HG03103 (cell line): Measurements from ENCODE around the gene AXDND1.

ENCODE experiments used
- ATAC-seq: cut with Tn5 transposase; IDR thresholded peaks from one replicate; pipeline ENCODE4 v1.9.1; 2021; ENCODE audit warnings: low read depth; ENCODE audit not compliant: unreplicated experiment

The AXDND1 gene

DNA sequence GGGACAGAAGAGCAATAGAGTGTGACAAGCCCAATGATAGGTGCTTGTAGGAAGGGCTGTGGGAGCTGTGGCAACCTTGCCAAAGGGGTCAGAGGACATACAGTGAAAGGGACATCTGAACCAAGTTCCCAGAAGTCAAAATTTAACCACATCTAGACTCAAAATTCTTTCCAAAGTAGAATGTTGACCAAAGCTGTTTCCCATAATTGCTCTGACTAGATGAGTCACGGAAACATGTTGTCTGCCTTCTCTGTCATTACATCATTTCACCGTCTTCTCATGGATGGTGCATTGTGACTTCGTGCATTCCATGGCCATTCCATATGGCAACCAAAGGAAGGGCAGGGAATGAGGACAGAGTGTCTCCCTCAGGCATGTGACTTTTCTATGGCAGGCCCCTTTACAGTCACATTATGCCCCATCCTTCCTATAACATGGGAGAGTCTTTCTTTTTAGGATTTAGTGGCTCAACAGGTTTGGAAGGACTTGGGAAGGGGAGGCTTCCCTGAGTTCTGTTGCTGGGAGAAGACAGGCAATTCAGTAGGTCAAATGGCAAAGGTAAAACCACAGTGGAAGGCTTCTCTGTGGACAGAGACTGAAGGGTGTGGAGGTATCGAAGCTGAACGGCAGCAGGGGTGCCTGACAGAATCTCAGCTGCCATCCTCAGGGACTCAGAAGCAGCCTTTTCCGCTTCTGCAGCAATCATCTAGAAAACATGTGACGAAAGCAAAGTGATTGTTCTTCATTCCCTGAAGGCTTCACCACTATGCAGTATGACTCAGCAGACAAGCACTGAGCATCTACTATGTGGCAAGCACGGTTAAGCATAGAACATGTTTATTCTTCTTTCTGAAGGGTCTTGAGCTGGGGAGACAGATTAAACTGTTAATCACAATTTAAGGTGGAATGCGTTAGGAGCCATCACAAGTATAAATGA is 185.2 kb downstream of the AXDND1 start:
- peak; percentile 60 for ATAC-seq

DNA sequence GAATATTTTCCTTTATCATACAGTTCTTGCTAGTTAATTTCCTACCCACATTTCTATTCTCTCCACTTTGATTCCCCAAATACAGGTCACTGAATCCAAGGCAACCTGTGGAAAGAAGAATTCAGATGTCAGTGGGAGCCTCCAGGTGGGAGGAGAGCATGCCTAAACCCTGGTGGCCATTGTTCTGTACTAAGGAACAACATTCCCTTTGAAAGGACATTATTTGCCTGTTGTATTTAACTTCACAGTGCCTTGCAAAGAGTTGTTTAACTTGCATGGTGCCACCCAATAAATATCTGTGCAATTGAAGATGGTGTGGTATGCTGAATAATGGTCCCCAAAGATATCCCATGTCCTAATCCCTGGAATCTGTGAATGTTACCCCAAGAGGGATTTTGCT is 188.7 kb downstream of the AXDND1 start:
- no peak for ATAC-seq

DNA sequence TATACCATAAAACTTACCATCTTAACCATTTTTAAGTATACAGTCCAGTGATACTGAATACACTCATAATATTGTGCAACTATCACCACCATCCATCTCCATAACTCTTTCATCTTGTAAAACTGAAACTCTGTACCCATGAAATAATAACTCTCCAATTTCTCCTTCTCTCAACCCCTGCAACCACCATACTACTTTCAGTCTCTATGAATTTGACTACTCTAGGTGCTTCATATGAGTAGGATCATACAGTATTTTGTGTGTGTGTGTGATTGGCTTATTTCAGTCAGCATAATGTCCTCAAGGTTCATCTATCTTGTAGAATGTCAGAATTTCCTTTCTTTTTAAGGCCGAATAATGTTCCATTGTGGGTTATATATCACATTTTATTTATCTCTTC is 192.3 kb downstream of the AXDND1 start:
- ATAC-seq: no peak

DNA sequence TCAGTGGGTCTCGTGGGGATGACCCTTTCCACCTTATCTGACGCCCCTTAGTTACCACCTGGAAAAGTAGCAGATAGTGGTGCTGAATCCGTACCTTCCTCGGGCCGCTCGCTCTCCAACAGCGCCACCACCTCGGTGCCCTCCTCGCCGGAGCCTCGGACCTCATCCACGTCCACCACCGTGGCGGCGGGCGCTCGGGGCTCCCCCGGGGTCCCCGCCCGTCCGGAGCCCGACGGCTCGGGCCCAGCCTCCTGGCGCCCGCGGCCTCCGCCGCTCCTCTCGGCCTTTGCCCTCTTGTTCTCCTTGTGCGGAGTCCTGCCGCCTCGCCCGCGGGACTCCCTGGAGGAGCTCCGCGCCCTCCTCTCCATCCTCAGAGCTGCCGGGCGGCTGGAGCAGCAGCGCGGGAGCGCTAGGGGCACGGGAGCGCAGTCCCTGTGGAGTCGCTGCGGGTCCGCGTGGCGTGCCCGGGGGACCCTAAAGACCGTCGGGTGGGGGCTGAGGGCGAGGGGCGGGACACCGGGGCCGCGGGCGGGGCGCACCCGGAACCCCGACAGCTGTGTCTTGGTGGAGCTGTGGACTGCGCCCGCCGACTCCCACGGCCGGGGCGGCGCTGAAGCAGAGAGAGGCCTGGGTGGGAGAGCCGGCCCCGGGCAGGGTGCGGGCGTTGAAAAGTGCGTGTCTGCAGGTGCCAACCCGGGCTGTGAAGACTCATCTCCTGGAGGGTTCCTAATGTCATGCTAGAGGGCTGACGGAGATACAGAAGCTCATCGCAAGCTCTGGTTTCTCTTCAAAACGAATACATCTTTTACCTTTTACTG is 209.9 kb downstream of the AXDND1 start, which contains the start of gene NPHS2:
TSS of gene NPHS2 (minus strand) at position 452 of the 818 bp plus-strand sequence. CDS start at position 368, 84 bp downstream.
- ATAC-seq: no peak

DNA sequence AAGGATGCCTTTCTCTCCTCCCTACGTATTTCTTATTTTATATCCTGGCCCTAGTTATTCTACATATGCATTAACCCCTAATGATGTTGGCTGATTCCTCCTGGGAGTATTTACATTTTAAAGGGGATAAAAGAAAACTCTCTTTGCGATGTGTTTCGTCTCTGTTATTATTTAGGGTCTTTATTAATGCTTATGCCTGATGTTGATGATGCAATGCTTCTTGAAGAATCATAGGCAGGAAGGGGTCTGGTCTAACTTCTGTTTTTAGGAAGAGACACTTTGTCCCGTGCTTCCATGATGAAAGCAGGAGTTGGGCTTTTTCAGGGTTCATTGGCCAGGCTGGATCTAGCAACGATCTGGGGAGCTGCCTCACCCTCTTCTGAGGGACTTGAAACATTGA is 210.7 kb downstream of the AXDND1 start:
- ATAC-seq: no peak

DNA sequence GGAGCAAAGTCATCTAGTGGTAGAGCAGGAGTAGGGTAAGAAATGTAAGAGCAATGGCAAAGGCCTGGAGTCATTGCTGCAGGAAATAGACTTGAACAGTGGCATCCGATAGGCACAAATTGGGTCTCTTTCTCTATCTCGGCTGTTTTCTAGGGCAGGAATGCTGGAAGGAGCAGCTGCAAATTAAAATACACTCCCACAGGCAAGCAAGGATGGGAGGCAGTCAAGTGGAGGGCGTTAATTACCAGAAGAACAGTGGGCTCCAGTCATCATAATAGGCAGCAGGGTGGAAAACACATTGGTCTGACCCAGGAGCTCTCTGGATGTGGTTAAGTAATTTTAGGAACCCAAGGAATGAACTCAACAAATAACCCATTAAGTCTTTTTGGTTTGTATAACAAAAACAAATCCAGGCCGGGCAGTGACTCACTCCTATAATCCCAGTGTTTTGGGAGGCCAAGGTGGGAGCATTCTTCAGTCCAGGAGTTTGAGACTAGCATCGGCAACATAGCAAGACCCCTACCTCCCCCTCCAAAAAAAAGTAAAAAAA is 218.1 kb downstream of the AXDND1 start:
- ATAC-seq: no peak

DNA sequence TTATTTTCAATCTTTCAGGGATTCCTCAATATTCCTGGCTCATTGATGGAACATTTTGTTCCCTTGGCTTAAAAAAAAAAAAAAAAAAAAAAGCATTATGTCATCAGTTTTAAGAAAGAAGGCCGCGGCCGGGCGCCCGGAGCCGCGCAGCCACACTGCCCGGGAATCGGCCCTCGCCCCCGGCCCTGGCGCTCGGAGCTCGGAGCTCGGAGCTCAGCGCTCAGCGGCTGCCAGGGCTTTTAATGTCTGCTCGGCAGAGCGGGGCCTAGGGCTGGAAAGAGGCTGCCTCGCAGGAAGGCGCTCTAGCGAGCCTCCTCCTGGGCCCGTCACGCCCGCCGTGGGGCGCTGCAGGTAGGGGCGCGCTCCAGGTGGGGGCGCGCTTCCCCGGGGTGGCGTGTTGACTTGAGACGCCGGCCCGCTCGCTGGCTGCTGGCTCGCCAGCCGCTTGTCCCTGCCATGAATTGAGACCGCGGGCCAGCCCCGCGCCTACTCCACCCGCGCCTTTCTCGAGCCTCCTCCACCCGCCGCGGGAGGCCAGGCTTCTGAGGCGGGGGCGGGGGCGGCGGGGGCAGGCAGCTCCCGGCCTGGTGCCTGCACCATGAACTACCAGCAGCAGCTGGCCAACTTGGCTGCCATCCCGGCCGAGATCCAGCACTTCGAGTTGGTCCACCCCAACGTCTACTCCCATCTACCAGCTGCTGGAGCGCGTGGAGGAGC is 220.5 kb downstream of the AXDND1 start:
- no peak for ATAC-seq

DNA sequence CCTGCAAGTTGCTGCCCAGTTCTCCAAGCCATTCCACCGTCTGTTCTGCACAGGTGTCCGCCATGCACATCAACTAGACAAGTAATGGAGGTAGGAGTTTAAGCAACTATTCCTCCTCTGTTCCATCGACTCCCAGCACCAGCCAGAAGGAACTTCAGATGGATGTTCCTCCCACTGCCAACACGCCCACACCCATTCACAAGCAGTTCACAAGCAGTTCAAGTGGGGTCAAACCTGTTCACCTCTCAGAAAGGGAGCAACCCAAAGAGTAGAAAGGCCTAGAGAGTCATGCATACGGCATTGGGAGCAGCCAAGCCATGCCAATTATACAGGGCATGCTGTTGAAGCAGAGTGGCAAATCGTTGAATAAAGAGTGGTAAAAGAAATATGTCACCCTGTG is 221.6 kb downstream of the AXDND1 start:
- ATAC-seq: no peak

DNA sequence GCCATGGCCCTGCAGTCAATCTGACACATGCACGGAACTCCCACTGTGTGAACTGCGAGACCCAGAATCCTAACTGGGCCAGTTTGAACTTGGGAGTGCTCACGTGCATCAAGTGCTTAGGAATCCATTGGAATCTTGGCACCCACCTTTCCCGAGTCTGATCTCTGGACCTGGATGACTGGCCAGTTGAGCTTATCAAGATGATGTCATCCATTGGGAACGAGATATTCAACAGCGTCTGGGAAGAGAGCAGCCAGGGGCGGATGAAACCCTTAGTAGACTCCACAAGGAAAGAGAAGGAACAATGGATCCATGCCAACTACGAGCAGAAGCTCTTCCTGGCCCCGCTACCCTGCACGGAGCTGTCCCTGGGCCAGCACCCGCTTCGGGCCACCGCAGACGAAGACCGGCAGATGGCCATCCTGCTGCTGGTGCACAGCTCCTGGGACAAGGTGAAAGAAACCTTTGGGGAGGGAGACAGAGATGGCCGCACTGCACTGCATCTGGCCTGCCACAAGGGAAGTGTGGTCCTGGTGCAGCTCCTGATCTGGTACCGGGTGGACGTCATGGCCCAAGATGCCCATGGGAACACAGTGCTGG is 222.8 kb downstream of the AXDND1 start:
- no peak for ATAC-seq

DNA sequence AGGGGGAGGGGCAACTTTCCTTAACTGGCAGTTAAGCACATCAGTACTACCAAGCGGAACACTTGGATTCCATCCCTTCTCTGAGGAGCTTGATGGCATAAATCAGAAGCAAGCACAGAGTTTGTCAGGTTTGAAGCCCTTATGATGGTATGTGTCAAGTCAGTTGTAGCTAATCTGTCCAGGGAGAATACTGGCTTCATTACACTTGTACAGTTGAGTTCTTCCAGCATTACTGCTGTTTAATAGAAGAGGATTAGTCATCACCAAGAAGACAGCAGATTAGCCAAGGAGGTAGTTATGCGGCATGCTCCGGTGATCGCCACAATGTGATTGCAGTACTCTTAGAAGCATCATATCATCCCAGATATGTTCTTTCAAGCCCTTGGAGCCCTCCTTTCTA is 223.7 kb downstream of the AXDND1 start:
- ATAC-seq: no peak

DNA sequence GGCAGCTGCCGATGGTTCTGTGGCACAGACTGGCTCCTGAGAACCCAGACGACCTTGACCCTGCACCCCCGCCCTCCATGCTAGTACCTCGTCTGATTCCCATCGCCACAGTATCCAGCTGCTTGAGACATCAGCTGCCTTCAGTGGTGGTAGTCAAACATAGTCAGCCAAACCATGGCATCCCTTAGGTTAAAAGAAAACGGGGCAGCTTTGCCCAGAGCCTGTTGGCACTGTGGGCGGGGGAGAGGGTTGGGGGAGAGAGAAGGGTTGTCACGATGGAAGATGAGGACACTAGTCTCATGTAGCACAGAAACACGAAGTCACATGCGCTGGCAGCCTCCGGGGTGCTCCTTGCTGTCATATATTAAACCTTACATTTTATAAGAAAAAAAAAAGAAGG is 224.9 kb downstream of the AXDND1 start:
- no peak for ATAC-seq

DNA sequence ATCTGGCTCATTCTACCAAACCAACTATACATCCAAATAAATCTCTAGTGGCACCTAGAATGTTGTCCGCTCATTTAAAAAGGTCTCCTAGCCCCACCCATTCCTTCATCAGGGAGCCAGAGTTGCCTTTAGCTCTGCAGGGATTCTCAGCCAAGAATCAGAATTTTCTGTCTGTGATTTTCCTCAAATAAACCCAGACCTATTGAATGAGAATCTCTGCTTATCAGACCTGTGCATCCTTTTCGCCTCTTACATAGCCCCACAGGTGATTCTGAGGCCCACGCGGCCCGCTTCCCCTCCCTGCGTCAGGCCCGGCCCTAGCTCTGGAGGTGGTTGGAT is 225.5 kb downstream of the AXDND1 start:
- no peak for ATAC-seq

DNA sequence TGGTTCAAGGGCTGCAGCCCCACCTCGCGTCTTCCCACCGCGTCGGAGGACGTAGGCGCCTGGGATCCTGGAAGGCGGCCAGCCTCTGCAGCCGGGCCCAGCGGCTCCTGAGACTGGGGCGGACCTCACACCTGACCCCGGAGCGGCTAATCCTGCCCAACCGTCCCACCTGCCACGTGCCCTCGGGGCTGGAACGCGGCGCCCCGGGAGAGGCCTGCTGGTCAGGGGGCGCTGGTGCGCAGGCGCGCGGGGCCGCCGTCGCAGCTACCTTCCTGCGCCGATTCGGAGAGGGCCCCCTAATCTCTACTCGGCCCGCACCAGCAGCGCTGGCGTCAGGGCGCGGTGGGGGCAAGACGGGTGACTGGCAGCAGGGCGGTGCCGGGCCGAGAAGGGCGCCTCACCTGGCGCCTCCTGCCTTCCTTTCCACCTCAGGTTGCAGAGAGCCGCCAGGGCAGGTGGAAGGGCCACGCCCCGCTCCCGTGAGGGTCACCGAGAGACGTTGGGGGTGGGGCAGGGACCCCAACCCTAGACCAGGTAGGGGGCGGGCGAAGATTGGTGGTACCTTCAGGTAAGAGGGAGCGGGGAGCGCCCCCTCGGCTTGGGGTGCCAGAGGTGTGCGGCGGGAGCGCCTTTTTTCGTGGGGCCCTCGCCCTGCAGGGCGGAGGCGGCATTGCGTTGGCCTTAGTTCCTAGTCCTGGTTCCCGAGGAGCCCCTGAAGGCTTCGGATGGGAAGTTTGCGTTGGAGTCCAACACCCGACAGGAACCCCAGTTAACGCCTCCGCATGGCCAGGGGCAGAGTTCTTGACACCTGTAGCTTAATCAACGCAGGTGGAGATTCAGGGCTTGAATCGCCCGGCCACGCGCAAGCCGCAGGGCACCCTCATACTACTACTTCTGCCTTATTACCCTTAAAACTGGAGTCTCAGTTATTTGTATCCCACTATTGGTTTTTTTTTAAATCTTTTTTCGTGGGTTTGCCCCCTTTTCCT is 226.1 kb downstream of the AXDND1 start, which contains the start of gene TDRD5:
TSS of gene TDRD5 (plus strand) at position 241 of the 989 bp plus-strand sequence. CDS start 784 bp downstream, outside the sequence.
- no peak for ATAC-seq

DNA sequence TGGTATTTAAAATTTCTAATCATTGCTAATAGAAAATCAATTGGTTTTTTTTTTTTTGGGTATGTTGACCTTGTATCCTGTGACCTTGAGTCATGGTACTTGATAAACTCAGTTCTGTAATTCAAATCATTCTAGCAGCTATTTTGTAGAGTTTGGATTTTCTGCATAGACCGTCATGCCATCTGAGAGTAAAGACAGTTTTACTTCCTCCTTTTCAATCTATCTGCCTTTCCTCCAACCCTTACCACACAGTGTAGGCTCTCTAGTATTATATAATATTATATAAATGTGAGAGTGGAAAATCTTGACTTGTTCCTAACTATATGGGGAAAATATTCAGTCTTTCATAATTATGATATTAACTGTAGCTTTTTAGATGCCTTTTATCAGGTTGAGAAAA is 232.9 kb downstream of the AXDND1 start:
- ATAC-seq: peak; percentile 73

DNA sequence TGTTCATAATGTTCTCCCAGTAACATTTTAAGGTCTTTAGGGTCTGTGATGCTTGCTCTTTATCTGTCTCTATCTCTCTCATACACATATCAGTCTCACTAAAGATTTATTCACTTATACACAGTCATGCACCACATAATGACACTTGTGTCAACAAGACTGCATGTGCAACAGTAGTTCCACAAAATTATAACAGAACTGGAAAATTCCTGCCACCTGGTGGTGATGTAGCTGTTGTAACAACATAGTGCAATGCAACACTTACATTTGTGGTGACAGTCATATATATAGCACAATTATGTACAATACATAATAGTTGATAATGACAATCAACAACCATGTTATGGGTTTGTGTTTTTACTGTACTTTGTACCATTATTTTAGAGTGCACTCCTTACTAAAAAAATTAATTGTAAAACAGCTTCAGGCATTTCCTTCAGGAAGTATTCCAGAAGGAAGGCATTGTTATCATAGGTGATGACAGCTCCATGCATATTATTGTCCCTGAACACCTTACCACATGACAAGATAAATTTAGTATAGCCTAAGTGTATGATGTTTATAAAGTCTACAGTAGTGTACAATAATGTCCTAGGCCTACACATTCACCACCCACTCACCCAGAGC is 234.0 kb downstream of the AXDND1 start:
- no peak for ATAC-seq

DNA sequence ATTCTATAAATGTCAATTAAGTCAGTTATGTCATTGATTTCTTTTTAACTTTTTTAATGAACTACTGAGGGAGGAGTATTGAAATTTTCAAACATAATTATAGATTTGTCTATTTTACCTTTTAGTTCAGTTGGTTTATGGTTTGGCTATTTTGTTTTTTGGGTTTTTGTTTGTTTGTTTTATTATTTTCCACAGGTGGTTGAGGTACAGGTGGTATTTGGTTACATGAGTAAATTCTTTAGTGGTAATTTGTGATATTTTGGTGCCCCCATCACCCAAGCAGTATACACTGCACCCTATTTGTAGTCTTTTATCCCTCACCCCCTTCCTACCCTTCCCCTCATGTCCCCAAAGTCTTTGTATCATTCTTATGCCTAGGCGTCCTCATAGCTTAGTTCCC is 235.3 kb downstream of the AXDND1 start:
- no peak for ATAC-seq
